ENCODE measurements around the gene GDPD3. TPM values are rescaled to one million over a fixed set of nuclear protein-coding genes. Genes with fewer than 3 reads are reported as not detected.

The GDPD3 gene
- total RNA-seq, 6 experiments from 2014 or later: 0.19 to 2.3 (median 2.3) TPM; not detected in 1

- Histone ChIP-seq H3K4me1 (peaks cover 0 to 22% (median 4%) of the 10 kb centered on the region in 4 donors), H3K36me3 (peaks cover 0 to 21% (median 0%) of the 10 kb centered on the region in 4 donors), H3K27me3 (no peaks in the 10 kb centered on the region), H3K4me3 (no peak overlapping the region), H3K27ac (no peak overlapping the region), H3K9me3 (no peaks in the 10 kb centered on the region)
- intact Hi-C loops (cut with DNase I): no loop called here
- ATAC-seq (no peak), DNase-seq (no peak)
- WGBS (ENCODE audit: insufficient coverage, low coverage, low lambda C conversion rate, missing lambda C conversion rate): 88% methylated on average over 14 of the region's 22 CpGs
- TF ChIP-seq POLR2A (IDR thresholded peaks at IDR 0.05) (no peak), CTCF (IDR thresholded peaks at IDR 0.05) (no peak)
Observed at GRCh38 chr16:30088832-30089624, 24.3 kb downstream of the GDPD3 start.

- H3K27me3 ChIP-seq: no peaks in the 10 kb centered on the region
- 33% methylated on average over 4 of the region's 10 CpGs for WGBS (ENCODE audit: insufficient coverage, low coverage, low lambda C conversion rate, missing lambda C conversion rate)
- H3K9me3 ChIP-seq: no peaks in the 10 kb centered on the region
- no peak overlapping the region for H3K4me3 ChIP-seq
- peaks cover 0 to 24% (median 3%) of the 10 kb centered on the region in 4 donors for H3K36me3 ChIP-seq
- ATAC-seq (no peak), DNase-seq (no peak)
- H3K27ac ChIP-seq: no peak overlapping the region
- TF ChIP-seq POLR2A (IDR thresholded peaks at IDR 0.05) (no peak), CTCF (IDR thresholded peaks at IDR 0.05) (no peak)
- H3K4me1 ChIP-seq: peaks cover 0 to 22% (median 4%) of the 10 kb centered on the region in 4 donors
- intact Hi-C loops (cut with DNase I): no loop called here
Observed at GRCh38 chr16:30088237-30088831, 25.0 kb downstream of the GDPD3 start.

DNA sequence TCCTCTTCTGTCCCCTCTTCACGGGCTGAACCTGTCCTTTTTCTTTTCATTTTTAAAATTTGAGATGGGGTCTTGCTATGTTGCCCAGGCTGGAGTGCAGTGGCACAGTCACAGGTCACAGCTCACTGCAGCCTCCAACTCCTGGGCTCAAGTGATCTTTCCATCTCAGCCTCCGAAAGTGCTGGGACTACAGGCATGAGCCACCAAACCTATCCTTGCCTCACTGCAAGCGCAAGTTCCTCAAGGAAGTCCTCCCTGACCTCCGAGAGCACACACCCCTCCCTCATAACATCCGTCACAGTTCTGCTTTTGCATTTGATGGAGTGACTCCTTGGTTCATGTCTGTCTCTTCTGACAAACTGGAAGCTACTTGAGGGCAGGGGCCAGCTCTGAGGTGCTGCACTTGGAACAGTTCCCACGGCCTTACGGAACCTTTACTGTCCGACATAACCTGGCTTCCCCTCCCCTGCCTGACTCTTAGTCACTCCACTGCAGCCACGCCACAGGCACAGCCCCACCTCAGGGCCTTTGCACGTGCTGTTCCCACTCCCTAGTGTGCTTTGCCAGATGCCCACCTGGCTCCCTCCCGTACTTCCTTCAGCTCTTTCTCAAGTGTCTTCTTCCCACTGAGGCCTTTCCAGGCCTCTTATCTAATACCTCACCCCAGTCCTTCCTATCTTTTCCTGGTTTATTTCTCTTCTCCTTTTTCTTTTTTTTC is 26.0 kb downstream of the GDPD3 start:
- WGBS (ENCODE audit: insufficient coverage, low coverage, low lambda C conversion rate, missing lambda C conversion rate): 67% methylated on average over 5 of the region's 11 CpGs
- Histone ChIP-seq H3K9me3 (no peaks in the 10 kb centered on the region), H3K4me3 (no peak overlapping the region), H3K27me3 (no peaks in the 10 kb centered on the region), H3K36me3 (peaks cover 0 to 34% (median 3%) of the 10 kb centered on the region in 4 donors), H3K27ac (no peak overlapping the region), H3K4me1 (peaks cover 0 to 16% (median 4%) of the 10 kb centered on the region in 4 donors)
- TF ChIP-seq POLR2A (IDR thresholded peaks at IDR 0.05): no peak
- TF ChIP-seq CTCF (IDR thresholded peaks at IDR 0.05): no peak
- intact Hi-C loops (cut with DNase I): no loop called here
- ATAC-seq (no peak), DNase-seq (no peak)

DNA sequence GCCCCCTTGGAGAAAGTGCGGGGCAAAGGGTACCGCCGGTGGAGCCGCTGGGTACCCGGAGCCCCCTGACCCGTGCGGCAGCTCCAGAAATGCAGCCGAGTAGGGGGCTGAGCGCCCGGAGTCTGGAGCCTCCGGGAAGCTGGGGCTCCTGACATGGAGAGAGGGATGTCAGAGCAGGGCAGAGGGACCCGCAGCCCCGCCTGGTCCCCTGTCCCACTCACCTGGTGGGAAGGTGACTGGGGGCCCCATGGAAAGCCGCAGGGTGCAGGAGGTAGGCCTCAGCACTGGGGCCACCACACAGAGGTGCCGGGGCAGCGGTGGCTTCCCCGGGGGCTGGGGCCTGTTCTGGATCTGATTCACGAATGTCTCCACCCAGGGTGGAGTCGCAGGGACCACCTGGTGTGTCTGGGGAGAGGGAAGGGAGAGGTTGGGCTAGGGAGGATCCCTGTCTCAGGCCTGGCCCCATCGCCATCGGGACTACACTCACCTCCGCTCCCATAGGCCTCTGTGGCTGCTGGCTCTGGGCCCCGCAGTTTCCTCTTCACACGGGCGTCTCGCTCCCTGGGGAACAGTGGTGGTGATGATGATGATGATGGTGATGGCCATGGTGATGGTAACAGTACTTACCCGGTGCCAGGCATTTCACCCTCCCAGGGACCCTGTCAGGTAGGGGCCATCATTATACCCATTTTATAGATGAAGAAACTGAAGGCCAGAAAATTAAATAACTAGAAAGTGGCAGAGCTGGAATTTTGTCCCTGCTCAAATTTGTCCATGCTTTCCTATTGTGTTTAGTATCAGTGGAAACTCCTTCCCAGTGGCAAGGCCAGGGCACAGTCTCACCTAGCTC is 26.8 kb downstream of the GDPD3 start:
- H3K4me1 ChIP-seq: peaks cover 0 to 11% (median 4%) of the 10 kb centered on the region in 4 donors
- no peak overlapping the region for H3K4me3 ChIP-seq
- H3K9me3 ChIP-seq: no peaks in the 10 kb centered on the region
- H3K36me3 ChIP-seq: peaks cover 0 to 41% (median 4%) of the 10 kb centered on the region in 4 donors
- ATAC-seq (no peak), DNase-seq (no peak)
- H3K27ac ChIP-seq: no peak overlapping the region
- no peaks in the 10 kb centered on the region for H3K27me3 ChIP-seq
- TF ChIP-seq POLR2A (IDR thresholded peaks at IDR 0.05) (no peak), CTCF (IDR thresholded peaks at IDR 0.05) (no peak)
- 94% methylated on average over 9 of the region's 27 CpGs for WGBS (ENCODE audit: insufficient coverage, low coverage, low lambda C conversion rate, missing lambda C conversion rate)
- intact Hi-C loops (cut with DNase I): no loop called here
